ENCODE results near the gene HDAC4. TPM values are rescaled to one million over a fixed set of nuclear protein-coding genes. Genes with fewer than 3 reads are reported as not detected.

HDAC4 gene
- total and polyA plus RNA-seq, 4 donors = 2.9 to 37.2 (median 4.4) TPM

DNA sequence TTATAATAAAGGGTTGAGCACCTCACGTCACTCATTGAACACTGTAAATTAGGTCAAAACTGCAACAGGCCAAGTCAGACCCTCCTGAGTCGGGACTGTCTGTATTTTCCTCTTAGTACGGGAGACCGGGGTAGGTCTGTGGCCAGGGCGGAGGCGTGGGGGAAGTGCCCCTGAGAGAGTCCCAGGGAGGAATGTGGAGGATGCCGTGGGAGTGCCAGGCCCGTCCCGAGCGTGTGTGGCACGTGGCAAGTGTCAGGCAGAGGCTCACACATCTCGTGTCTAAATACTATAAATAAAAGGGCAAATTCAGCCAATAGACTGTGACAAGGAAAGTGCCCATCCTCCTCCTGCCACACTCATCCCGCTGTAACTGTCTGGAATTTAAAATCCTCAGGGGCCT lies 6.3 kb upstream of the HDAC4 start (continued):
- TF ChIP-seq, protein P1, sequence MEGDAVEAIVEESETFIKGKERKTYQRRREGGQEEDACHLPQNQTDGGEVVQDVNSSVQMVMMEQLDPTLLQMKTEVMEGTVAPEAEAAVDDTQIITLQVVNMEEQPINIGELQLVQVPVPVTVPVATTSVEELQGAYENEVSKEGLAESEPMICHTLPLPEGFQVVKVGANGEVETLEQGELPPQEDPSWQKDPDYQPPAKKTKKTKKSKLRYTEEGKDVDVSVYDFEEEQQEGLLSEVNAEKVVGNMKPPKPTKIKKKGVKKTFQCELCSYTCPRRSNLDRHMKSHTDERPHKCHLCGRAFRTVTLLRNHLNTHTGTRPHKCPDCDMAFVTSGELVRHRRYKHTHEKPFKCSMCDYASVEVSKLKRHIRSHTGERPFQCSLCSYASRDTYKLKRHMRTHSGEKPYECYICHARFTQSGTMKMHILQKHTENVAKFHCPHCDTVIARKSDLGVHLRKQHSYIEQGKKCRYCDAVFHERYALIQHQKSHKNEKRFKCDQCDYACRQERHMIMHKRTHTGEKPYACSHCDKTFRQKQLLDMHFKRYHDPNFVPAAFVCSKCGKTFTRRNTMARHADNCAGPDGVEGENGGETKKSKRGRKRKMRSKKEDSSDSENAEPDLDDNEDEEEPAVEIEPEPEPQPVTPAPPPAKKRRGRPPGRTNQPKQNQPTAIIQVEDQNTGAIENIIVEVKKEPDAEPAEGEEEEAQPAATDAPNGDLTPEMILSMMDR (IDR thresholded peaks at IDR 0.05; ENCODE audit: low read depth, low read length, missing input control) = no peak
- TF ChIP-seq HNF4G (IDR thresholded peaks at IDR 0.05) = no peak

DNA sequence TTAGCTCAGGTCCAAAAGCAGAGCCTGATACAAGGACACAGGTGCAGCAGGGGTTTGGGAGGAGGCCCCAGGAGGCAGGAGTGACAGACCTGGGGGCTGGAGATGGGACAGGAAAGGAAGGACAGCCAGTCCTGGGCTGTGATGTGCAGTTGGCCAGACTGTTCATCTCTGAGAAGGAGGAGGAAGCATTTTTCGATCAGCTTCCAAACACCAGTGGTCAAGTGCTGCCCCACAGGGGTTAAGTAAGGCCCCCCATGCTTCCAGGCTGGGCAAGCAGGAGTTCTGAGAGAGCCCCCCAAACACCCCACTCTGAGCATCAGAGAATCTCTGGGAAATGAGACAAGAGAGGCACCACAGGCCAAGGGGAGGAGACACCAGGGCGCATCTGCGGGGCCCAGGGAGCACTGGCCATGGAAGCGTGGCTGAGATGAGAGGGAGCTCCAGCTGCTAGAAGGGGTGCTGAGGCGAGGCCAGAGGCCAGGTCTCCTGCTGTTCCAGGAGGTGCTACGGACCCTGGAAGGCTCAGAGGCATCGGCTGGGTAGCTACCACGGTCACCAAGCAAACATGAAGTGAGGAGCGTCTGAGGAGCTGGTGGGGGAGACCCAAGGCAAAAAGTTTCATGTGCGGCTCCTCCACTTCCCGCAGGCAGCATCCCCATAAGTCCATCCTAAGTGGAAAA lies 5.6 kb upstream of the HDAC4 start:
- H3K4me1 ChIP-seq (ENCODE audit: control insufficient read depth in 4 of 4, insufficient read depth in 4 of 4, low read length in 3 of 4) = peaks cover 0 to 3% (median 0%) of the 10 kb centered on the region in 4 donors
- H3K27ac ChIP-seq (ENCODE audit: low read depth in 1 of 2, low read length in 2 of 2) = no peak overlapping the region
- H3K27me3 ChIP-seq (ENCODE audit: control insufficient read depth in 4 of 4, insufficient read depth in 4 of 4, low read length in 3 of 4) = no peaks in the 10 kb centered on the region
- no peak overlapping the region for H3K4me3 ChIP-seq (ENCODE audit: low read depth in 1 of 3, low read length in 3 of 3)
- H3K9ac ChIP-seq (ENCODE audit: low read depth in 1 of 2, low read length in 2 of 2) = no peak overlapping the region
- 96% methylated on average over 11 of the region's 11 CpGs for WGBS
- no peak for DNase-seq (ENCODE audit: low spot score)
- H3K9me3 ChIP-seq (ENCODE audit: control insufficient read depth in 4 of 4, low read length in 3 of 4) = no peaks in the 10 kb centered on the region
- no peaks in the 10 kb centered on the region for H3K36me3 ChIP-seq (ENCODE audit: control insufficient read depth in 4 of 4, insufficient read depth in 3 of 4, low read depth in 1 of 4, low read length in 3 of 4)
- TF ChIP-seq, protein P2, sequence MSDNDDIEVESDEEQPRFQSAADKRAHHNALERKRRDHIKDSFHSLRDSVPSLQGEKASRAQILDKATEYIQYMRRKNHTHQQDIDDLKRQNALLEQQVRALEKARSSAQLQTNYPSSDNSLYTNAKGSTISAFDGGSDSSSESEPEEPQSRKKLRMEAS (IDR thresholded peaks at IDR 0.05) = no peak
- no peak for TF ChIP-seq TAF1 (conservative IDR thresholded peaks at IDR 0.05)
- no peak for TF ChIP-seq HNF4A (conservative IDR thresholded peaks at IDR 0.05)
- TF ChIP-seq GABPA (IDR thresholded peaks at IDR 0.05 in 1 of 2, conservative IDR thresholded peaks at IDR 0.05 in 1 of 2) = no peak
- TF ChIP-seq EGR1 (IDR thresholded peaks at IDR 0.05; ENCODE audit: low read depth in 2 of 2) = no peak
- no peak for TF ChIP-seq NR2F2 (IDR thresholded peaks at IDR 0.05)
- no peak for TF ChIP-seq REST (IDR thresholded peaks at IDR 0.05)
- TF ChIP-seq JUND (IDR thresholded peaks at IDR 0.05) = no peak
- no peak for TF ChIP-seq FOXA1 (IDR thresholded peaks at IDR 0.05)
- TF ChIP-seq, protein P1 (IDR thresholded peaks at IDR 0.05; ENCODE audit: low read depth, low read length, missing input control) = no peak
- no peak for TF ChIP-seq RAD21 (IDR thresholded peaks at IDR 0.05)
- TF ChIP-seq SP1 (IDR thresholded peaks at IDR 0.05) = no peak
- TF ChIP-seq FOXA2 (IDR thresholded peaks at IDR 0.05) = no peak
- TF ChIP-seq YY1 (IDR thresholded peaks at IDR 0.05) = no peak
- TF ChIP-seq ZBTB33 (IDR thresholded peaks at IDR 0.05) = no peak
